Measurements from ENCODE around the gene USP53.
"Not testable (repeated sequence)": the region's sequence is repeated elsewhere in the genome, so short reads cannot be mapped to it uniquely, and the experiment has no call there.

USP53 gene

DNA sequence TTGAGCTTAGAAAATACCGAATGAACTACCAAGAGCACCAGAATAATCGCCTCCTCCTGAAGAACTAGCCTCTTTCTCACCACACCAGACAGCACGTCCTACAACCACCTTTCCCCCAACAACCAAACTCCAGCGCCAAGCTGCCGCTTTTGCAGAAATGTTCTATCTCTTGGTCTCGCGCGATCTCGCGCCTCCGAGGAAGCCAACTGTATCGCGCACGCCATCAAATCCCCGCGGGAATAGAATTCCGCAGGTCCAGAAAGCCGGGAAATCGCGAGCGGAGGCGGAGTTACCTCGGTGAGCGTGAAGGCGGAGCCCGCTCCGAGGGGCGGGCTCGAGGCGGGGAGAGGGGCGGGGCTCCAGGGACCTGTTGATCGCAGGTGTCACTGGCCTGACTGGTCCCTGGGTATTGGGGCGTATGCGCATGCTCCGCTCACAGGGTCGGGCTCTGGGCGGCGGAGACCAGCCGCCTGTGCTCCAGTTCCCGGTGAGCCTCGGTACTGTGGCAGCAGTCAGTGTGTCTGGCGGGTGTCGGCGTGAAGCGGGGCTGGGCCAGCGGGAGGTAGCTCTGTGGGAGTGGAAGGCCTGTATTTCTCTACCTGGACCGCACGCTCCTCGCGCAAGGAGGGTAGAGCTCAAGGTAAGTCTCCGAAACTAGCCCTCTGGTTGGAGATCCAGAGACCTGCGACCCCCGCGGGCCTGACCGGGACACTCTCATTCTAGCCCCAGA is at the start of gene USP53:
Gene USP53 (plus strand): TSS at position 480 of the 730 bp plus-strand sequence. CDS start 27,047 bp downstream, outside the sequence.
- peak; percentile 91 for DNase-seq (ENCODE audit: low spot score)

DNA sequence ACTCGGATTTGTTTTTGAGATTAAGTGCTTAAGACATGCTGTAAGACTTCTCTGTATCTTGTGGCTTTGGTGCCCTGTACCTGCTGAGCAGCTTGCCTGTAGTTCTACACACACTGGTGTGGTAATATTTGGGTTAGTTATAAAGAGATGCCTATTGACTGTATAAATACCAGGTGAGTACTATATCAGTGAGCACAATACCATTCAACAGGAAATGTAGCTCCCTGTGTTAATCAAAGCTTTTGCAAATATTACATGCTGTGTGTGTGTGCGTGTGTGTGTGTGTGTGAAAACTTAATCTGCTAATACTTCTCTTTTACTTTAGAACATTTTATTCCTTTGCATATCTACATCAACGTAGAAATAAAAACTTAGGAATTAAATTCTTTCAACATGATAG is 46.7 kb upstream of the USP53 start:
- DNase-seq (ENCODE audit: low spot score), result no peak

DNA sequence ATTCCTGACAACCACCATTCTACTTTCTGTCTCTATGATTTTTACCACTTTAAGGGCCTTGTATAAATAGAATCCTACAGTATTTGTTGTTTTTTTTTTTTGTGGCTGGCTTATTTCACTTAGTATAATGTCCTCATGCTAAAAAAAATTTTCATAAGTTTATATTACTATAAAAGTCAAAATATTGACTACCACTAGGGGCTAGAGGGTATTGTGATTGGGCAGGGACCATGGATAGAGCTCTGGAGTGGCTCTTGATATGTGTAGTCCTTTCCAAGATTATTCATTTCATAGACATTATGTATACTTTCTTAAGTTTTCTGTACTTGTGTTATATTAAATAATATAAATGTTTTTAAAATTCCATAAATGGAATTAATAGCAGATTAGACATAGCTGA is 42.3 kb upstream of the USP53 start:
- no peak for DNase-seq (ENCODE audit: low spot score)

DNA sequence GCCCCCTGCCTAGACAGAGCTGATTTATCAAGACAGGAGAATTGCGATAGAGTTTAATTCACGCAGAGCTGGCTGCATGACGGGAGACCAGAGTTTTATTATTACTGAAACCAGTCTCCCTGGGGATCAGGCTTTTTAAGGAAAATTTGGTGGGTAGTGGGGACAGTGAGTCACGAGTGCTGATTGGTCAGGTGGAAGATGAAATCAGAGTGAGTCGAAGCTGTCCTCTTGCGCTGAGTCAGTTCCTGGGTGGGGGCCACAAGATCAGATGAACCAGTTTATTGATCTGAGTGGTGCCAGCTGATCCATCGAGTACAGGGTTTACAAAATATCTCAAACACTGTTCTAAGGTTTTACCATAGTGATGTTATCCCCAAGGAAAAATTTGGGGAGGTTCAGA is 40.3 kb upstream of the USP53 start:
- no peak for DNase-seq (ENCODE audit: low spot score)

DNA sequence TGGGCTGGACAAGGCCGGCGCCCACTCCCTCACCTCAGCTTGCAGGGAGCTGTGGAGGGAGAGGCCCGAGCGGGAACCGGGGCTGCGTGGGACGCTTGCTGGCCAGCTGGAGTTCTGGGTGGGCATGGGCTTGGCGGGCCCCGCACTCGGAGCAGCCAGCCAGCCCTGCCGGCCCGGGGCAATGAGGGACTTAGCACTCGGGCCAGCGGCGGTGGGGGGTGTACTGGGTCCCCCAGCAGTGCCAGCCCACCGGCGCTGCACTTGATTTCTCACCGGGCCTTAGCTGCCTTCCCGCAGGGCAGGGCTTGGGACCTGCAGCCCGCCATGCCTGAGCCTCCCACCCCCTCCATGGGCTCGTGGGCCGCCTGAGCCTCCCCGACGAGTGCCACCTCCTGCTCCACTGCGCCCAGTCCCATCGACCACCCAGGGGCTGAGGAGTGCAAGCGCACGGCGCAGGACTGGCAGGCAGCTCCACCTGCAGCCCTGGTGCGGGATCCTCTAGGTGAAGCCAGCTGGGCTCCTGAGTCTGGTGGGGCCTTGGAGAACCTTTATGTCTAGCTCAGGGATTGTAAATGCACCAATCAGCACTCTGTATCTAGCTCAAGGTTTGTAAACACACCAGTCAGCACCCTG is 38.7 kb upstream of the USP53 start:
- DNase-seq (ENCODE audit: low spot score), result not testable (repeated sequence)

DNA sequence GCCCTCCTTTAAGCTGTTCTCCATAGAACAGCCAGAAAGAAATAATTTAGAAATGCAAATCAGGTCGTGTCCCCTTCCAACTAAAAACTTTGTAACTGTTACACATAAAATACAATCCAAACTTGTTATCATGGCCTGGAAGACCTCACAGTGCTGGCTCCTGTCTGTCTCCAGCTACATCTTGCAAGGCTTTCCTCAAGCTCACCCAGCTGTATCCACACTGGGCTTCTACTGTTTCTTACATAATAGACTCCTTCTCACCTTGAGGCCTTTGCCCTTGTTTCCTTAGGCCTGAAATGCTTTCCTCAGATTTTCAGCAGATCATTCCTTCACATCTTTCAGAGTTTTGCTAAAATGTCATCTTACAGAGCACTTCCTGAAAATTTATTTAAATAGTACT is 33.5 kb upstream of the USP53 start:
- no peak for DNase-seq (ENCODE audit: low spot score)

DNA sequence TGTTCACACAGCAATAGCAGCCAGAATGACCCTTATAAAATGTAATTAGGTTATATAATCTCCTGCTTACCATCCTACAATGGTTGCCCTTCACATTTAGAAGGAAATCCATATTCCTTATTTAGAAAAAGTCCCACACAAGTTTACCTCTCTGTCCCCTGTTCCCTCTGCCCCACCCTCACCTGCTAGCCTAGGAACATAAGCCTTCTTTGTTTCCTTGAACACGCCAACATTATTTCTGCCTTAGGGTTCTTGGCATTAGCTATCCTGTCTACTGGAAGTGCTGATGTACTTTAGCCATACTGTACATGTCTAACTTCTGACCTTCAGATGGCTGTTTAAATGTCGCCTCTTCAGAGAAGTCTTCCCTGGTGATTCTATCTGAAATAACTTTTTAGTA is 28.4 kb upstream of the USP53 start:
- DNase-seq (ENCODE audit: low spot score), result no peak

DNA sequence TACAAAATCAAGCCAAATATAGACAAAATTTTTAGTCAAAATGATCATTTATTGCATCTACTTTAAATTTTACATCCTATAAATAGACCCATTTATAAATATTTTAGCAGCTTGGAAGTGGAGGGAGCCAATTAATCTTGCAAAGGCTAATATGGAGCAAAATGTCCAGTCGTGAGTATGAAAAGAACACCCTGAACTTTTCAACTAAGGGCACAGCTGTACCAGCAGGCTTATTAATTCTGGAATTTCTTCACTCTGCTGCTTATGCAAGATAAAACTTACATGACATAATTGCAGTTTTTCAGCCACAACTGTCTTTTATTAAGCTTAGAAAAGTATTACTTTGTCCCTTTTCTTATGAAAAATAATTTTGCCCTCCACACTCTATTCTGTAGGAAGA is 22.9 kb upstream of the USP53 start:
- DNase-seq (ENCODE audit: low spot score), result no peak

DNA sequence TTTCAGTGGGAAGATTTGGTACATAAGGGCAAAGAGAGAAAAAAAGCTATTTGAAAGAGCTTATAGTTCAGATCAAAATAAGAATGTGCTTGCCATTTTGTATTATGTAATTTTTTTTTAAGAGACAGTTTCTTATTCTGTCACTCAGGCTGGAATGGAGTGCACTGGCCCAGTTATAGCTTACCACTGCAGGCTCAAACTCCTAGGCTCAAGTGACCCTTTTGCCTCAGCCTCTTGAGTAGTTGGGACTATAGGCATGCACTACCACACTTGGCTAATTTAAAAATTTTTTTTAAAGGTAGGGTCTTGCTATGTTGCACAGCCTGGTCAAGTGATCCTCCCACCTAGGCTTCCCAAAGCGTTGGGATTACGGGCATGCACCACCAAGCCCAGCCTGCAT is 22.2 kb upstream of the USP53 start:
- DNase-seq (ENCODE audit: low spot score), result no peak

DNA sequence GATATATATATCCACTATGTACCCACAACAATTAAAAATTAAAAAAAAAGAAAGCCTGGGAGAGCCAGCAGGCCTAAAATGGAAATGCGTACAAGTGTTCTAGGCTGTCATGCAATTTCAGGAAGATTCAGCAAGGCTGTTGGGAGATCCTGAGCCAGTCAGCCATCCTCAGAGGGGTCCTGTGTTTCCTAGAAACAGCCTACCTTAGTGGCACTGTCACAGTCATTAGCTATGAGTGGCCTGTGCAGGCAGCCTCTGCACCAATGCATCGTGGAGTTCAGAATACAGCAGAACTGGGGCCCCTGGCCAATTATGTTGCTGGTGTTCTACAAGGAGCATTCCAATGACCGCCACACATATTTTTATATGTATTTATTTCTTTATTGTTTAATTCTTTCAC is 21.0 kb upstream of the USP53 start:
- no peak for DNase-seq (ENCODE audit: low spot score)

DNA sequence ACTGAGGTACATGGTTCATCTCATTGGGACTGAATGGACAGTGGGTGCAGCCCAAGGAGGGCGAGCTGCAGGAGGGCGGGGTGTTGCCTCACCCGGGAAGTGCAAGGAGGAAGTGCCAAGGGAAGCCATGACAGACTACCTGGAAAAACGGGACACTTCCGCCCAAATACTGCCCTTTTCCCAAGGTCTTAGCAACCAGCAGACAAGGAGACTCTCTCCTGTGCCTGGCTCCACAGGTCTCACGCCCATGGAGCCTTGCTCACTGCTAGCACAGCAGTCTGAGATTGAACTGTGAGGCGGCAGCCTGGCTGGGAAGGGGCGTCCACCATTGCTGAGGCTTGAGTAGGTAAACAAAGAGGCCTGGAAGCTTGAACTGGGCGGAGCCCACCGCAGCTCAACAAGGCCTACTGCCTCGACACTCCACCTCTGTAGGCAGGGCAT is 14.7 kb upstream of the USP53 start:
- DNase-seq (ENCODE audit: low spot score), result no peak

DNA sequence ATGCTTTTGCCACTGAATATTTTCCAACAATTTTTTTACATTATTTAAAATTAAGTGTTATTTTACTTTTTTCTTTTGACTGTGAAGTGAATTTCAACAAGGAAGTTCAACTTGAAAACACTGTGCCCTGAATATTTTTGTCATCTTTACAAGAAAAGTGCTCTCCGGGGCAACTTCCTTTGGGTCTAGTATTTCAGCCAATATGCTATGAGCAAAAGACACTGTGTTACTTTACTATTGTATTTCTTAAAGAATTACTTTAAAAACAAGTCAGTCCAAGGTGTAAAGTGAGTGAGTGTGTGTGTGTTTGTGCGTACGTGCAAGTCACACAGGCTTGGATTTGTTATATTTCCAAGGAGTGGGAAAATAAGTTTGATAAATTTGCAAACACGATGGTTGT is 7.6 kb upstream of the USP53 start:
- no peak for DNase-seq (ENCODE audit: low spot score)

DNA sequence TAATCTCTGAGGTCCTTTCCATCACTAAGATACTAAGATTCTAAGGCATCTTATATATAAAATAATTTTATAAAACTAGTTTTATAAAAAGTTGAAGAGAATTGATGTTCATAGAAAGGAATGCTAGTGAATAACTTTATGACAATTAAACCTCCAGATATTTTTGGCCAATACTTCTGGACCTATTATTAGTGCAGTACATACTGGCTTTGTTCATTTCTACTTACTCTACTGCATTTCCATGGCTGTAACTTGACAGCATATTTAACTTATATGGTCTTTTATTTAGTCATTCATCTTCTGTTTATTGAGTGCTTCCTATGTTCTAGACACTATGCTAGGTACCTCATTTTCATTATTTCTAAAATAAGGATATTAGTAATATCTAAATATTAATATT is 6.8 kb upstream of the USP53 start:
- DNase-seq (ENCODE audit: low spot score), result no peak

DNA sequence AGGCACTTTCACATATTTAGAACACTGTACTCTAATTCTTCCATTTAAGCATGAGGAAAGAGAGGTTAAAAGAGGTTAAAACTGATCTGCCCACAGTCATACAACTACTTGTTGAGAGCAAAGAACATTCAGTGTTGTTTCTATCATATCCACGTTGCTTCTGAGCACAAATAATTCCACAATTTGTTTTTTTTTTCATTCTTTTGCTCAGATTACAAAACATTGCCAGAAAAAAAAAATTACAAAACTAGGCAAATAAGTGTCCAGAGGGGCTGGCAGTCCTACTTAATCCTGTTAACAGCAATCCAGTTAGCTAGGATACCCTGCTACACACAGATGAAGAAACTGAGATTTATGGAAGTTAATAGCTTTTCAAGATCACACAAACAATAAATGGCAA is 6.3 kb upstream of the USP53 start:
- no peak for DNase-seq (ENCODE audit: low spot score)

DNA sequence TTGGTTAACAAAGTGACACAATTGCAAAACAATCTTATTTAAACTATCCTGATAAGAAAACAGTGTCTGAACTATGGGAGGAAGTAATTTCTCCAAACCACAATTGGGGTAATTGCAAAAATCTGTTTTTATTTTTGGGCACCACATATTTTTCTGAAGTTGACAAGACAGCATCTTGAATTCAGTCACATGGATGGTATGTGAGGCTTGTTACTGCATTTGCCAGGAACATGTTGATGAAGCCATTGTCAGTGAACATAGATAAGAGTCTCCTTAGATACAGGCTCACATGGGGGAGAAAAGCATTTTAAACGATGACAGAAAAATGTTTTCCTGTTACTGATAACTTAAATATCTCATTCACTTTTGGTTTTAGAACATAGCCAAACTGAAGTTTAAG is 5.5 kb upstream of the USP53 start:
- DNase-seq (ENCODE audit: low spot score), result no peak

DNA sequence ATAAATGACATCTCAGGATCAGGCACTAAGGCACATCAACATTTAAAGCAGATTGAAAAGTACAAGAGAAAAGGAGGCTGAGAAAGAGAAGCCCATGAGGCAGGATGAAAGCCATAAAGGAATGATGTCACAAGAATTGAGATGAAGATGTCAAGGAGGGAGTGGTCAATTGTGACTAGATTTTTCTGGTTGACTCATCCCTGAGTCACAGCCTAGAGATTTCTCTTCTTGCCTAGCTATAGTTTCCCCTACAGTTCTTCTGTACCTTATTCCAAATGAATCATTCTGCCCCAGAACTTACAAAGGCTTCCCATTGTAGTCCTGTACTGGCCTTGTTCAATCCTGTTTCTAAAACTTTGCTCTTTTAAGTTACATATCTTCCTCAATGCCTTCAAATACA is 3.4 kb upstream of the USP53 start:
- peak; percentile 70 for DNase-seq (ENCODE audit: low spot score)

DNA sequence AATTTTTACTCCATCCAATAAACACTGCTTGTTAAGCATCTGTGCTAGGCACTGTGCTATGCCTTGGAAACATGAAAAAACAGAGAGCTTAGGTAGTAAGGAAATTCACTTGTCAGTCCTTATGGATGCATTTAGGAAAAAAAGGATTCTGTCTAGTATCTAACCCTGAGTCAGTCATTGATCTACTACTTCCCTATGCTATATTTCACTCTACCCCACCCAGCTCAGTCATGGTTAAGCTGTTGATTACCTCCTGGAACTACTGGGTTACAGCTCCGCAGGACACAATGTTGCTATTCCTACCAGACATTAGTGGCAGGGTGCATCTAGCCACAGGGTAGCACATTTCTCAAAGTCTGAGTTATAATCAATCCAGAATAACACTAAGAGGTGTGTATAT is 2.9 kb upstream of the USP53 start:
- no peak for DNase-seq (ENCODE audit: low spot score)

DNA sequence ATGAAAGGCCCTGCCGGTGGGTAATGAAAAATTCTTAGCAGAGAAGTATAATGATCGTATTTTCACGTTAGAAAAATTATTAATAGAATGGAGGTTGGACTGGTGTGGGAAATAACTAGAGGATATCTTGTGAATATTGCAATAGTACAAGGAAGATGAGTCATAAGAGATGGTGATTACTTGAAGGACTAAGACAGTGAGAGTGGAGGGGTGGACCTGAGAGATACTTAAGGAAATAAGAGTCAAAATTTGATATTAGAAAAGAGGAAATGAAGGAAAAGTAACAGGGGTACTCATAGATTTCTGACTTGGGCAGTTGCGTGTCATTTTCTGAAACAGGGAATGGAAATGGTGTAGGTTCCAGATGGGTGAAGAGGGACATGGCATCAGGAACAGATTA is 1.7 kb upstream of the USP53 start:
- no peak for DNase-seq (ENCODE audit: low spot score)

DNA sequence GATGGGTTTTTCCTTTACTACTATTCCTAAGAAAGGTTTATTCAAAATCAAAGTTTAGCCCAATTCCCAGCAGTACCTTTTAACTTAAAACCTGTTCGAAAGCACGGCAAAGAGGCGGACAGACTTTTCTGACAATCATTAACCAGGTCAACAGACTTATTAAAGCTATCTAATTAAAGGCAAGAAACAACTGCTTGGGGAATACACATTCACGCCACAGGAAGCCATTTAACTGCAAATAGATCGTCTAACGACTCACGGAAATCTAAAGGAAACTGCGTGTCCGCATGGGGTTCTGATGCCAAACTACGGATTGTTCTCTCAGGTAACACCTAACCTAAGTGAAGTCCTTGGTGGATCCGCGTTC is 663 bp upstream of the USP53 start:
- no peak for DNase-seq (ENCODE audit: low spot score)

DNA sequence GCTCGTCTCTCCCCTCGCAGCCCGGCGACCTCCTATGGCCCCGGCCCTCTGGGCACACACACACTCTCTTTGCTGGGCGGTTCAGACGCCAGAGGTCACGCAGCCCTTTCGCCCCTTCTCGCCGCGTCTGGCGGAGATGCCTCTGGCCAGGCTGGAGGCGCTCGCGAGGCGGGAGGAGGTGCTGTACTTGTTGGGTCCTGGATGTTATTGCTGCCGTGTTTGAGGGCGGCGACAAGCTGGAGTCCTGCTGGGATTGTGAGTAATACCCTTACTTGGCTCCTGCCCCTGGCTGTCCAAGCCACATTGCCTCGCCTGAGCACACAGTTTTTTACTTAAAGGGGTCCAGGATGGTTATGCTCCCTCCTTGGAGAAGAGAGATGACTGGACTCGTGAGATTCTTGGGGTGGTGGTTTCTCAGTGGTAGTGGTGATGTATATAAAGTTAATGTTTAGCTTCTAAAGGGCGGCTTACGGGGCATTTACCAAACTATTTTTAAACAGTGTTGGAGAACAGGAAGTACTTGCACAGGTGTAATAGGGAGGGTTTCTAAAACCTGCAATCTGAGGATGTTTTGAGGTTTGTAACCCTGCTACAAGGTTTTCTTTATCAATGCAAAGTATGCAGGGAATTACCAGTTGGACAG is 572 bp downstream of the USP53 start:
- peak; percentile 87 for DNase-seq (ENCODE audit: low spot score)

DNA sequence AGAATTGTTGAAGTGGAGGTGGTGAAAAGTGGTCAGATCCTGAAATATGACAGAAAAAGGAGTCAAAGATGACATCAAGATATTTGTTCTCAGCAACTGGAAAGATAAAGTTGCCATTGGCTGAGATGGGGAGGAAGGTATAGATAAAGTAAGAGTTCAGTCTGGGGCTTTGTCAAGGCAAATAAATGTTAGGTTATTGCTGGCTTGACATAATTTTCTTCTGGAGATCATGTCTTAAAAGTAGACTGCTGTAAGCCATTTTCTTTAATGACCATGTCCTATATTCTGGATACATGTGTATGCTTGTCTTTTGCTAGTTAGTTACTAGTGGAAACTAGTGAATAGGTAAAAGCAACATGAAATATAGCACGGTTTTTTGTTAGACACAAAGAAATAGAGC is 5.6 kb downstream of the USP53 start:
- DNase-seq (ENCODE audit: low spot score), result no peak

DNA sequence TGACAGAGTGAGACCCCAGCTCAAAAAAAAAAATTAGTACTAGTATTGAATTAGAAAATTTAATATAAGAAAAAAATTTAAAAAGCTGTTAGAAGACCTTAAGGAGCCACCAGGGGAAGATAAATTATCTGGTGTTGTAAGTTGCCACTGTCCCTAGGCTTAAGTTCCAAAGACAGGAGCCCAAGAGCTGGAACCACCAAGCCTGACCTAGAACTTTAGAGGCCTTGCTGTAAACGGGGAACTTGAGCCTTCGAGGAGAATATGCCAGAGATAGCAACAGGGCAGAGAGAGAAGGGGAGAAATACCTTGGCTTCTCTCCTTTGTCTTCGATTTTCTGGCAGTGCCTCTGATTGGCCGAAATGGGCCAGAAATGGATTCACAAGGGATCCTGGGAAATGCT is 8.9 kb downstream of the USP53 start:
- no peak for DNase-seq (ENCODE audit: low spot score)

DNA sequence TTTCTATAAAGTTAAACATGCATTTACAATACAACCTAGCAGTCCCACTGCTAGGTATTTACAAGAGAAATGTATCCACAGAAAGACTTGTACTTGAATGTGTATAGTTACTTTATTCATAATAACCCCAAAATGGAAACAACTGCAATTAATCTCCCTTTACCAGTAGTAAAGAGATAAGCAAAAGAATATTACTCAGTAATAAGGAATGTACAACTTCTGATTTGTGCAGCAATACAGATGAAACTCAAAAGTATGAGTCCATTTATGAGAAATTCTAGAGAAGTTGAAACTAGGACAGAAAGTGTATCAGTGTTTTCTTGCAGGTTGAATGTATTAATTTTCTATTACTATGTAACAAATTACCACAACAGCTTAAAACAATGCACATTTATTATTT is 15.2 kb downstream of the USP53 start:
- no peak for DNase-seq (ENCODE audit: low spot score)

DNA sequence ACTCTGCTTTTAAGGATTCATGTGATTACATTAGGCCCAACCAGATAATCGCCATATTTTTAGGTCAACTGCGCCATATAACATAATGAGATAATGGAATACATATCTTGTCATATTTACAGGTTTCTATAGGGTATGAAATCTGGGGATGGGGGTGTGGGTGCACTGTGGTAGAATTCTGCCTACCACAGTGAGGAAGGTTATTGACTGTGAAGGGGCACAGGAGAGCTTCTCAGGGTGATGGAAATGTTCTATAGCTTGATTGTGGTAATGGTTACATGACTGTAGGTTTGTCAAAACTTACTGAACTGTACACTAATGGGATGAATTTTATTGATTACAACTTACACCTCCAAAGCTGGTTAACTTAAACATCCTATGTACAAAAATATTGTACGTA is 15.9 kb downstream of the USP53 start:
- no peak for DNase-seq (ENCODE audit: low spot score)
